Lower leg skin (tissue), 3 donors: ENCODE data around the gene CDH13.

ENCODE experiments used
- POLR2A ChIP-seq, 2 donors: fragments of 450-650 bp; IDR thresholded peaks; one replicate each; pipeline ENCODE4 v1.6.1; 2016 to 2017; ENCODE audit warnings: antibody characterized with exemption in 2 of 2, mild to moderate bottlenecking in 1 of 2, moderate library complexity in 1 of 2
- TF ChIP-seq, protein P1 (sequence below), 3 donors: fragments of 450-650 bp; IDR thresholded peaks; one replicate each; pipeline ENCODE4 v1.5.1; 2016; ENCODE audit warnings: antibody characterized with exemption in 3 of 3, mild to moderate bottlenecking in 3 of 3, moderate library complexity in 2 of 3

DNA sequence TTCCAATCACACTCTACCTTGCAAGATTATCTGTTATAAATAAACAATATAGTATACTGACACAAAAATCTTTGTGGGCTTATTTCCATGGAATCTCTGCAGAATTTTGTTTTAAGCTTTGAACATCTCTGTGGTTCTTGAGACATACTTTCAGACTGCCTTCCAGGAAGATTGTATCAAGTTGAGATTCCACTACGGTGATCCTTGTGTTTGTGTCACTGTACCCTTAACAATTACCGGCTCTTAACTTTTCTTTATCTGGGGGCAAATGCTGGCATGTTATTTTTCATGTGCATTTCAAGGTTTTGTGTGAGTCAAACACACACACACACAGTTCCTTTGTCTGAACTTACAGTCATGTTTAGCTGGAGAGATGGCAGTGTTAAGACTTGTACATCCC lies 708.3 kb downstream of the CDH13 start:
- TF ChIP-seq, protein P1, sequence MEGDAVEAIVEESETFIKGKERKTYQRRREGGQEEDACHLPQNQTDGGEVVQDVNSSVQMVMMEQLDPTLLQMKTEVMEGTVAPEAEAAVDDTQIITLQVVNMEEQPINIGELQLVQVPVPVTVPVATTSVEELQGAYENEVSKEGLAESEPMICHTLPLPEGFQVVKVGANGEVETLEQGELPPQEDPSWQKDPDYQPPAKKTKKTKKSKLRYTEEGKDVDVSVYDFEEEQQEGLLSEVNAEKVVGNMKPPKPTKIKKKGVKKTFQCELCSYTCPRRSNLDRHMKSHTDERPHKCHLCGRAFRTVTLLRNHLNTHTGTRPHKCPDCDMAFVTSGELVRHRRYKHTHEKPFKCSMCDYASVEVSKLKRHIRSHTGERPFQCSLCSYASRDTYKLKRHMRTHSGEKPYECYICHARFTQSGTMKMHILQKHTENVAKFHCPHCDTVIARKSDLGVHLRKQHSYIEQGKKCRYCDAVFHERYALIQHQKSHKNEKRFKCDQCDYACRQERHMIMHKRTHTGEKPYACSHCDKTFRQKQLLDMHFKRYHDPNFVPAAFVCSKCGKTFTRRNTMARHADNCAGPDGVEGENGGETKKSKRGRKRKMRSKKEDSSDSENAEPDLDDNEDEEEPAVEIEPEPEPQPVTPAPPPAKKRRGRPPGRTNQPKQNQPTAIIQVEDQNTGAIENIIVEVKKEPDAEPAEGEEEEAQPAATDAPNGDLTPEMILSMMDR (IDR thresholded peaks at IDR 0.05): no peak
- no peak for TF ChIP-seq POLR2A (IDR thresholded peaks at IDR 0.05)
